ENCODE results near the gene SDC3.

DNA sequence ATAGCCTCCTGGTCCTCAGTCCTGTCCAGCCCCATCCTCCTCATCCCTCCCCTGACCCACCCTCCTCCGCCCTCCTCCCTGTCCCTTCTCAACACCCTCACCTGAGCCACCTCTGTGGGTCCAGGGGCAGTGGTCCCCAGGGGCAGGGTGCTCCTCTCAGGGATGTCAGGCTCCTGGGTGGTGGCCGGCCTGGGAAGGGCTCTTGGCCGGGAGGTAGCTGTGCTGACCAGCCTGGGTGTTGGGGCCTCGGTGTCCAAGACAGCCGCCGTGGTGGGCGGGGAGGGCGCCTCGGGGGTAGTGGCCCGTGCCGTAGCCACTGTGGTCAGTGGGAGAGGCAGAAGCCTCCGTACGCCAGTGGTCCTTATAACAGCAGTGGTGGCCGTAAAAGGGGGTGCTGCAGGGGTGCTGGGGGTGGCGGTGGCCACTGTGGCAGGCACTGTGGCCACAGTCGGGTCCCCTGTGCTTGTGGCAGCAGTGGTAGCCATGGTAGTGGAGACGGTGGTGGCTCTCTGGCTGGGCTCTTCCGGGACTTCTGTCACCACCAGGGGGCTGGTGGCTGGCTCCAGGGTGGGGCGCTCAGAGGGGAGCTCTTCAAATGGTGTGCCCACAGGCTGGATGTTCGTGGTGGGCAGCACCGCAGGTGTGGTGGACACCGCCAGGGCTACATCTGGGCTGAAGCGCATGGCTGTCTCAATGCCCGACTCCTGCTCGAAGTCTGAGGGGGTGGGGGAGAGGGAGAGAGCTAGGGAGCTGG lies 31.9 kb downstream of the SDC3 start:
- peak in 1 of 12 donors; percentile 5 for TF ChIP-seq CTCF (IDR thresholded peaks at IDR 0.05)
- no peak for TF ChIP-seq POLR2A (IDR thresholded peaks at IDR 0.05)

Data from heart left ventricle (tissue), 13 donors.